HepG2 (cell line): Measurements from ENCODE around the gene H1-8. TPM values are rescaled to one million over a fixed set of nuclear protein-coding genes. Genes with fewer than 3 reads are reported as not detected.
A peak's percentile ranks its signal among the peaks of the same experiment; 100 is the strongest.

Source experiments
- ATAC-seq: fragments of 200-7000 bp; cut with Tn5 transposase; 3 replicates; pipeline ENCODE4 v1.9.1; 2020; ENCODE audit warnings: mild to moderate bottlenecking, moderate library complexity
- BruUV-seq: library from RNA; stranded (reverse); fragments of 400-500 nt; replicated peaks from 2 replicates; lab custom pipeline; 2021; lab: Mats Ljungman, UMichigan
- CTCF ChIA-PET: fragments of 300-600 bp; formaldehyde crosslinking; extraction: SDS; loops from one replicate; lab custom pipeline; 2021; ENCODE audit warnings: low total read pairs, inconsistent platforms, low intra/inter-chr PET ratio; lab: Yijun Ruan, JAX
- POLR2A ChIA-PET: fragments of 350-600 bp; sonication (Branson Sonifier 250); formaldehyde crosslinking; loops from one replicate; lab custom pipeline; 2020; ENCODE audit warnings: antibody characterized with exemption, inconsistent platforms; lab: Yijun Ruan, JAX
- DNase-seq: peaks from one replicate; pipeline ENCODE4 v3.0.0-alpha.2; 2015; ENCODE audit warnings: low spot score
- FAIRE-seq: peaks from 3 replicates; lab custom pipeline; 2011; peaks lifted over from hg19 to GRCh38; lab: Jason Lieb, UNC
- H2AFZ ChIP-seq: one replicate; pipeline ENCODE4 v1.6.1; 2011; ENCODE audit warnings: low read length, inconsistent platforms
- H3K27ac ChIP-seq: fragments of 300-600 bp; 3 replicates; pipeline ENCODE4 v1.8.0; 2011; ENCODE audit warnings: mixed run types, mild to moderate bottlenecking, mixed read lengths, low read length, inconsistent platforms; ENCODE audit not compliant: insufficient read depth; ENCODE audit errors: extremely low read length
- H3K27me3 ChIP-seq, 2 experiments: fragments of 200-600 bp in 1 of 2; 2 replicates in 1 of 2; 3 replicates in 1 of 2; pipeline versions ENCODE4 v1.6.0 to v1.8.0; 2011; ENCODE audit warnings: low read length in 2 of 2, mild to moderate bottlenecking in 2 of 2, moderate library complexity in 2 of 2, inconsistent platforms in 1 of 2; ENCODE audit not compliant: insufficient read depth in 2 of 2, control insufficient read depth in 1 of 2
- H3K36me3 ChIP-seq, 2 experiments: fragments of 200-600 bp in 1 of 2; replicated peaks in 1 of 2; 2 replicates in 1 of 2; 3 replicates in 1 of 2; pipeline versions ENCODE4 v1.5.1 to v1.8.0; 2011; ENCODE audit warnings: low read length in 2 of 2, inconsistent platforms in 1 of 2; ENCODE audit not compliant: insufficient read depth in 2 of 2, control insufficient read depth in 1 of 2
- H3K4me1 ChIP-seq: 2 replicates; pipeline ENCODE4 v1.5.1; 2012; ENCODE audit warnings: low read length, inconsistent platforms; ENCODE audit not compliant: insufficient read depth
- H3K4me2 ChIP-seq: 2 replicates; pipeline ENCODE4 v1.6.0; 2011; ENCODE audit warnings: low read depth, low read length, inconsistent platforms
- H3K4me3 ChIP-seq, 3 experiments: fragments of 200-600 bp in 1 of 3; sonication (generic), shearing (Covaris generic) in 1 of 3; replicated peaks in 1 of 3; 2 replicates each; pipeline ENCODE4 v1.5.1; 2011 to 2016; ENCODE audit warnings: low read length in 3 of 3, inconsistent platforms in 2 of 3, low read depth in 2 of 3, mild to moderate bottlenecking in 2 of 3, control low read depth in 1 of 3, mixed read lengths in 1 of 3; ENCODE audit not compliant: insufficient read depth in 1 of 3
- H3K79me2 ChIP-seq: one replicate; pipeline ENCODE4 v1.6.1; 2011; ENCODE audit warnings: low read length, inconsistent platforms; ENCODE audit not compliant: insufficient read depth
- H3K9ac ChIP-seq: 2 replicates; pipeline ENCODE4 v1.6.0; 2011; ENCODE audit warnings: mild to moderate bottlenecking, low read depth, low read length, inconsistent platforms; ENCODE audit not compliant: insufficient read depth
- H3K9me3 ChIP-seq: 2 replicates; pipeline ENCODE4 v1.5.1; 2012; ENCODE audit warnings: mild to moderate bottlenecking, low read length
- H4K20me1 ChIP-seq: 2 replicates; pipeline ENCODE4 v1.6.0; 2011; ENCODE audit warnings: inconsistent platforms, mild to moderate bottlenecking, low read length, moderate library complexity; ENCODE audit not compliant: insufficient read depth
- AGO2 ChIP-seq: fragments of 200-400 bp; formaldehyde crosslinking; optimal IDR thresholded peaks from 2 replicates; pipeline ENCODE3; 2017; ENCODE audit warnings: mild to moderate bottlenecking, low read depth, low read length, moderate library complexity
- KAT8 ChIP-seq: IDR thresholded peaks from 2 replicates; pipeline ENCODE4 v1.6.1; 2016; ENCODE audit warnings: missing genetic modification reagents, missing compliant biosample characterization
- SP5 ChIP-seq: IDR thresholded peaks from 2 replicates; pipeline ENCODE4 v1.6.1; 2016; ENCODE audit warnings: low read depth, borderline replicate concordance
- ZBTB38 ChIP-seq: sonication (generic); formaldehyde crosslinking; IDR thresholded peaks from 2 replicates; pipeline ENCODE4 v1.5.1; 2020; ENCODE audit warnings: mild to moderate bottlenecking, missing genetic modification reagents
- ZEB1 ChIP-seq: IDR thresholded peaks from 2 replicates; pipeline ENCODE4 v1.6.1; 2012; ENCODE audit warnings: mild to moderate bottlenecking, low read depth, inconsistent platforms; ENCODE audit not compliant: insufficient replicate concordance
- ZKSCAN5 ChIP-seq: sonication (generic); formaldehyde crosslinking; IDR thresholded peaks from 2 replicates; pipeline ENCODE4 v1.5.1; 2020; ENCODE audit warnings: mild to moderate bottlenecking, missing genetic modification reagents
- ZNF629 ChIP-seq: sonication (generic); formaldehyde crosslinking; conservative IDR thresholded peaks from 2 replicates; pipeline ENCODE4 v1.5.0; 2020; ENCODE audit warnings: missing genetic modification reagents
- WGBS: methylation state at CpG from one replicate; pipeline ENCODE4 v1.1.6; 2017; ENCODE audit warnings: low lambda C conversion rate; 5-methylcytosine and 5-hydroxymethylcytosine counted together
- in situ Hi-C: cut with HindIII; loops from 2 replicates; pipeline ENCODE4 v1.10.0; 2017; ENCODE audit warnings: low pct_unique_long_range_greater_than_20kb; ENCODE audit not compliant: extremely low pct_ligation_motif_present
- intact Hi-C: fragments of 100-400 bp; cut with micrococcal nuclease; formaldehyde crosslinking; loops from one replicate; pipeline ENCODE4 v1.10.0; 2022; ENCODE audit not compliant: unreplicated experiment
- polyA plus RNA-seq, 8 experiments: library from polyadenylated mRNA; depleted of rRNA in 3 of 8; stranded (reverse) in 7 of 8; unstranded in 1 of 8; fragments of >200 nt; fragmentation: Illumina TruSeq in 4 of 8; extraction: Trizol in 4 of 8; gene quantifications; 2 replicates each; pipeline versions ENCODE4 v1.2.1 to v1.2.3, GENCODE V29; 2011 to 2016; ENCODE audit warnings: low read depth in 4 of 8, missing spikeins in 1 of 8, mixed read lengths in 1 of 8; ENCODE audit not compliant: insufficient read depth in 1 of 8
- total RNA-seq, 5 experiments: library from RNA; depleted of rRNA; stranded (reverse); fragments of >200 nt; fragmentation: Illumina TruSeq; extraction: Trizol; gene quantifications; 2 replicates each; pipeline ENCODE4 v1.2.3, GENCODE V29; 2016; ENCODE audit warnings: low read depth in 1 of 5
- TF ChIP-seq, protein P1 (sequence below): sonication (generic); formaldehyde crosslinking; IDR thresholded peaks from 2 replicates; pipeline ENCODE4 v1.5.0; 2020; ENCODE audit warnings: missing genetic modification reagents
- TF ChIP-seq, protein P2 (sequence below): sonication (generic); formaldehyde crosslinking; IDR thresholded peaks from 2 replicates; pipeline ENCODE4 v1.4.0; 2020; ENCODE audit warnings: missing genetic modification reagents, borderline replicate concordance
- TF ChIP-seq, protein P3 (sequence below): IDR thresholded peaks from 2 replicates; pipeline ENCODE4 v1.6.1; 2018; ENCODE audit warnings: missing genetic modification reagents, mild to moderate bottlenecking, missing compliant biosample characterization
- TF ChIP-seq, protein P4 (sequence below): sonication (generic); formaldehyde crosslinking; IDR thresholded peaks from 2 replicates; pipeline ENCODE4 v1.4.0; 2020; ENCODE audit warnings: mild to moderate bottlenecking, missing genetic modification reagents

H1-8 gene
- total and polyA plus RNA-seq, 2 of the 13 experiments (the other 11 are each of a cell fraction or from before 2014, with no cell fraction given): 0.08 TPM; not detected in 1

DNA sequence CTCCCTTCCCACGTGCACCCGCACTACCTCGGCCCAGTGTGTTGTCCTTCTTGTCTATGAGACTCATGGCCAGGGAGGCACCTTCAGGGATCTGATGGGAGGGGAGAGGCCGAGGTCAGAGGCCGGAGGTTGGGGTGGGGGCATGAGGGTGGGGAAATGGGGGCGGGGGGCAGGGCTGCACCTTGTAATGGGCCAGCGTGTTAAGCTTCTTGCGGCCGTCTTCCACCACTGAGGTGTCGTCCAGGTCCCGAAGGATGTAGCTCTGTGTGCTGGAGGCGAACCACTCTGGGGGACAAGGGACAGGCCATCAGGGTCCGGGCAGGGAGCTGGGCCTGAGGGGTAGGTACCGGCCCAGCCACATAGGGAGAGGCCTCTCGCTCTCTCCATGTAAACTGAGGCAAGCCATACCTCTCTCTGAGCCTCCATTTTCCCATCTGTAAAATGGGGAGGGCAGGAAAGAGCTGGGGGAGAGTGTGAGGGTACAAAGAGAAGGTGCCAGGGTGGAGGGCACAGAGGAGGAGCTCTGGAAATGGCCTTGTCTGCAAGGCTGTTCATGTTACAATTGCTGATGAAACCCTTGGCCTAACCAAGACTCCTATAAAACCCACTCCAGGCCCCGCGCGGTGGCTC is 18.8 kb downstream of the H1-8 start:
- H2AFZ ChIP-seq: no peak overlapping the region
- POLR2A ChIA-PET: no interaction called here
- H3K9ac ChIP-seq: no peak overlapping the region
- TF ChIP-seq KAT8 (CRISPR knock-in tag) (no peak), ZEB1 (no peak), ZNF629 (CRISPR knock-in tag) (peak; percentile 79), ZKSCAN5 (CRISPR knock-in tag) (no peak)
- no peak for ATAC-seq
- H3K27ac ChIP-seq: no peak overlapping the region
- H3K4me3 ChIP-seq: no peak overlapping the region
- peaks cover 34% of the 10 kb centered on the region for H3K4me1 ChIP-seq
- no peaks in the 10 kb centered on the region for H3K9me3 ChIP-seq
- H3K79me2 ChIP-seq: no peaks in the 10 kb centered on the region
- BruUV-seq: no TSS peak
- DNase-seq: no peak
- WGBS: 100% methylated on average over 16 of the region's 18 CpGs
- no peak for FAIRE-seq
- H3K27me3 ChIP-seq: no peaks in the 10 kb centered on the region; a peak in 1 of 5 replicates
- CTCF ChIA-PET: no interaction called here
- in situ Hi-C loops: no loop called here
- H4K20me1 ChIP-seq: no peaks in the 10 kb centered on the region
- intact Hi-C loops: no loop called here
- peaks cover 6 to 22% of the 10 kb centered on the region in 2 experiments; a peak in 3 of 5 replicates for H3K36me3 ChIP-seq
- H3K4me2 ChIP-seq: no peak overlapping the region

DNA sequence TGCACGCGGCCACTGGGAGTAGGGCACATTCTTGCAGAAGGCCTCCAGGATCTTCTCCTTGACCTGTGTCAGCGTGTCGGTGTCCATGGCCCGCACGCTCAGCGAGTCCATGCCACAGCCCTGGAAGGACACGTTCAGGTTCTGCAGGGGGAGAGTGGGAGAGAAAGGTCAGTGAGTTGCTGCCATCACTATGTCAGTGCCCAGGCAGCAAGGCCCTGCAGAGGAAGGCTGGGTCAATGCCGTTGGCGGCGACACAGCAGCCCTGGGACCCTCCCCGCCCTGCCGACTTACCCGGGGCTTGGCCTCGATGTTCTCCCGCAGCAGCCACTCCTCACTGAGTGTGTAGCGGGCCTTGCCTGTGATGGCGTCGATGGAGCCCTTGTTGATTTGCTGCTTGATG is 19.8 kb downstream of the H1-8 start:
- BruUV-seq: no TSS peak
- FAIRE-seq (no peak), ATAC-seq (no peak), DNase-seq (no peak)
- Histone ChIP-seq H3K9me3 (no peaks in the 10 kb centered on the region), H3K27me3 (no peaks in the 10 kb centered on the region; a peak in 1 of 5 replicates), H3K9ac (no peak overlapping the region), H3K4me3 (no peak overlapping the region), H3K27ac (no peak overlapping the region), H3K36me3 (peaks cover 6 to 19% of the 10 kb centered on the region in 2 experiments; a peak in 3 of 5 replicates), H3K4me2 (no peak overlapping the region), H3K79me2 (no peaks in the 10 kb centered on the region), H2AFZ (no peak overlapping the region), H3K4me1 (peaks cover 34% of the 10 kb centered on the region), H4K20me1 (no peaks in the 10 kb centered on the region)
- in situ Hi-C loops (no loop called here), intact Hi-C loops (no loop called here)
- WGBS: 97% methylated on average over 19 of the region's 19 CpGs
- POLR2A ChIA-PET: no interaction called here
- CTCF ChIA-PET: no interaction called here
- TF ChIP-seq, protein P1, sequence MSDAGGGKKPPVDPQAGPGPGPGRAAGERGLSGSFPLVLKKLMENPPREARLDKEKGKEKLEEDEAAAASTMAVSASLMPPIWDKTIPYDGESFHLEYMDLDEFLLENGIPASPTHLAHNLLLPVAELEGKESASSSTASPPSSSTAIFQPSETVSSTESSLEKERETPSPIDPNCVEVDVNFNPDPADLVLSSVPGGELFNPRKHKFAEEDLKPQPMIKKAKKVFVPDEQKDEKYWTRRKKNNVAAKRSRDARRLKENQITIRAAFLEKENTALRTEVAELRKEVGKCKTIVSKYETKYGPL (CRISPR knock-in tag): no peak
- TF ChIP-seq ZBTB38 (CRISPR knock-in tag): peak; percentile 25; the same call in 1 of the 2 replicates
- TF ChIP-seq AGO2: peak; percentile 33
- no peak for TF ChIP-seq ZKSCAN5 (CRISPR knock-in tag)
- TF ChIP-seq, protein P2, sequence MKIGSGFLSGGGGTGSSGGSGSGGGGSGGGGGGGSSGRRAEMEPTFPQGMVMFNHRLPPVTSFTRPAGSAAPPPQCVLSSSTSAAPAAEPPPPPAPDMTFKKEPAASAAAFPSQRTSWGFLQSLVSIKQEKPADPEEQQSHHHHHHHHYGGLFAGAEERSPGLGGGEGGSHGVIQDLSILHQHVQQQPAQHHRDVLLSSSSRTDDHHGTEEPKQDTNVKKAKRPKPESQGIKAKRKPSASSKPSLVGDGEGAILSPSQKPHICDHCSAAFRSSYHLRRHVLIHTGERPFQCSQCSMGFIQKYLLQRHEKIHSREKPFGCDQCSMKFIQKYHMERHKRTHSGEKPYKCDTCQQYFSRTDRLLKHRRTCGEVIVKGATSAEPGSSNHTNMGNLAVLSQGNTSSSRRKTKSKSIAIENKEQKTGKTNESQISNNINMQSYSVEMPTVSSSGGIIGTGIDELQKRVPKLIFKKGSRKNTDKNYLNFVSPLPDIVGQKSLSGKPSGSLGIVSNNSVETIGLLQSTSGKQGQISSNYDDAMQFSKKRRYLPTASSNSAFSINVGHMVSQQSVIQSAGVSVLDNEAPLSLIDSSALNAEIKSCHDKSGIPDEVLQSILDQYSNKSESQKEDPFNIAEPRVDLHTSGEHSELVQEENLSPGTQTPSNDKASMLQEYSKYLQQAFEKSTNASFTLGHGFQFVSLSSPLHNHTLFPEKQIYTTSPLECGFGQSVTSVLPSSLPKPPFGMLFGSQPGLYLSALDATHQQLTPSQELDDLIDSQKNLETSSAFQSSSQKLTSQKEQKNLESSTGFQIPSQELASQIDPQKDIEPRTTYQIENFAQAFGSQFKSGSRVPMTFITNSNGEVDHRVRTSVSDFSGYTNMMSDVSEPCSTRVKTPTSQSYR: no peak
- TF ChIP-seq, protein P3, sequence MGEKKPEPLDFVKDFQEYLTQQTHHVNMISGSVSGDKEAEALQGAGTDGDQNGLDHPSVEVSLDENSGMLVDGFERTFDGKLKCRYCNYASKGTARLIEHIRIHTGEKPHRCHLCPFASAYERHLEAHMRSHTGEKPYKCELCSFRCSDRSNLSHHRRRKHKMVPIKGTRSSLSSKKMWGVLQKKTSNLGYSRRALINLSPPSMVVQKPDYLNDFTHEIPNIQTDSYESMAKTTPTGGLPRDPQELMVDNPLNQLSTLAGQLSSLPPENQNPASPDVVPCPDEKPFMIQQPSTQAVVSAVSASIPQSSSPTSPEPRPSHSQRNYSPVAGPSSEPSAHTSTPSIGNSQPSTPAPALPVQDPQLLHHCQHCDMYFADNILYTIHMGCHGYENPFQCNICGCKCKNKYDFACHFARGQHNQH: no peak
- TF ChIP-seq, protein P4, sequence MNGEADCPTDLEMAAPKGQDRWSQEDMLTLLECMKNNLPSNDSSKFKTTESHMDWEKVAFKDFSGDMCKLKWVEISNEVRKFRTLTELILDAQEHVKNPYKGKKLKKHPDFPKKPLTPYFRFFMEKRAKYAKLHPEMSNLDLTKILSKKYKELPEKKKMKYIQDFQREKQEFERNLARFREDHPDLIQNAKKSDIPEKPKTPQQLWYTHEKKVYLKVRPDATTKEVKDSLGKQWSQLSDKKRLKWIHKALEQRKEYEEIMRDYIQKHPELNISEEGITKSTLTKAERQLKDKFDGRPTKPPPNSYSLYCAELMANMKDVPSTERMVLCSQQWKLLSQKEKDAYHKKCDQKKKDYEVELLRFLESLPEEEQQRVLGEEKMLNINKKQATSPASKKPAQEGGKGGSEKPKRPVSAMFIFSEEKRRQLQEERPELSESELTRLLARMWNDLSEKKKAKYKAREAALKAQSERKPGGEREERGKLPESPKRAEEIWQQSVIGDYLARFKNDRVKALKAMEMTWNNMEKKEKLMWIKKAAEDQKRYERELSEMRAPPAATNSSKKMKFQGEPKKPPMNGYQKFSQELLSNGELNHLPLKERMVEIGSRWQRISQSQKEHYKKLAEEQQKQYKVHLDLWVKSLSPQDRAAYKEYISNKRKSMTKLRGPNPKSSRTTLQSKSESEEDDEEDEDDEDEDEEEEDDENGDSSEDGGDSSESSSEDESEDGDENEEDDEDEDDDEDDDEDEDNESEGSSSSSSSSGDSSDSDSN (CRISPR knock-in tag): no peak
- no peak for TF ChIP-seq SP5 (CRISPR knock-in tag)
